A549 (cell line): Measurements from ENCODE around the gene WDR33.

Source experiments
- BHLHE40 ChIP-seq: IDR thresholded peaks from 2 replicates; pipeline ENCODE4 v1.6.1; 2012; ENCODE audit warnings: low read depth, low read length, inconsistent platforms
- CBX2 ChIP-seq: fragments of 200-600 bp; sonication (generic); IDR thresholded peaks from 2 replicates; pipeline ENCODE4 v1.6.1; 2016; ENCODE audit warnings: low read depth, mild to moderate bottlenecking, borderline replicate concordance
- CTCF ChIP-seq: fragments of >200 bp; sonication (Bioruptor Twin); formaldehyde crosslinking; IDR thresholded peaks from 3 replicates; pipeline ENCODE4 v1.5.1; 2016
- EHMT2 ChIP-seq: fragments of 200-600 bp; sonication (generic); IDR thresholded peaks from 2 replicates; pipeline ENCODE4 v1.6.1; 2016; ENCODE audit warnings: antibody characterized with exemption, low read depth, mild to moderate bottlenecking, moderate library complexity
- GATA3 ChIP-seq: IDR thresholded peaks from 2 replicates; pipeline ENCODE4 v1.6.1; 2012; ENCODE audit warnings: borderline replicate concordance
- MAZ ChIP-seq: fragments of 150-350 bp; IDR thresholded peaks from 2 replicates; pipeline ENCODE4 v1.6.1; 2014; ENCODE audit warnings: antibody characterized with exemption, low read depth, low read length, borderline replicate concordance
- MYC ChIP-seq: IDR thresholded peaks from 2 replicates; pipeline ENCODE4 v1.6.1; 2012; ENCODE audit warnings: mild to moderate bottlenecking, inconsistent platforms, low read length, improper control_type of control experiment, borderline replicate concordance
- NR3C1 ChIP-seq: fragments of >200 bp; sonication (Bioruptor Twin); formaldehyde crosslinking; IDR thresholded peaks from 3 replicates; pipeline ENCODE4 v1.6.1; 2017
- POLR2A ChIP-seq: IDR thresholded peaks from 2 replicates; pipeline ENCODE4 v1.6.1; 2012; ENCODE audit warnings: mild to moderate bottlenecking, low read length
- RAD21 ChIP-seq, 2 experiments: fragments of >200 bp in 1 of 2; sonication (Bioruptor Twin) in 1 of 2; formaldehyde crosslinking in 1 of 2; IDR thresholded peaks in 1 of 2; conservative IDR thresholded peaks in 1 of 2; 2 replicates in 1 of 2; 3 replicates in 1 of 2; pipeline ENCODE4 v1.6.1; 2012 to 2018; ENCODE audit warnings: inconsistent platforms in 1 of 2
- RFX5 ChIP-seq: fragments of 450-650 bp; IDR thresholded peaks from 2 replicates; pipeline ENCODE4 v1.7.1; 2014; ENCODE audit warnings: antibody characterized with exemption, mild to moderate bottlenecking, moderate library complexity
- SREBF2 ChIP-seq: fragments of 450-650 bp; IDR thresholded peaks from 2 replicates; pipeline ENCODE4 v1.6.1; 2014; ENCODE audit warnings: mild to moderate bottlenecking, moderate library complexity
- TP53 ChIP-seq: fragments of 250-450 bp; sonication (Bioruptor Pico); IDR thresholded peaks from 2 replicates; pipeline ENCODE4 v1.5.0; 2021; ENCODE audit warnings: mild to moderate bottlenecking, moderate library complexity
- USF2 ChIP-seq: fragments of 450-650 bp; IDR thresholded peaks from 2 replicates; pipeline ENCODE4 v1.6.1; 2014; ENCODE audit warnings: antibody characterized with exemption

GRCh38 chr2:127675331-127676261 is 135.4 kb downstream of the WDR33 start, which contains the start of gene LIMS2:
- no peak for TF ChIP-seq NR3C1
- peak; percentile 29; the same call in 2 of the 3 replicates for TF ChIP-seq CTCF
- TF ChIP-seq RAD21 (conservative IDR thresholded peaks at IDR 0.05 in 1 of 2, IDR thresholded peaks at IDR 0.05 in 1 of 2), result peak; percentile 28 to 57; a peak in 2 of 5 replicates
- TF ChIP-seq MAZ, result no peak
- no peak for TF ChIP-seq RFX5
- no peak for TF ChIP-seq MYC
- no peak for TF ChIP-seq GATA3
- no peak for TF ChIP-seq BHLHE40
- no peak for TF ChIP-seq POLR2A
- TF ChIP-seq EHMT2, result no peak
- TF ChIP-seq SREBF2, result no peak
- TF ChIP-seq CBX2, result no peak
- TF ChIP-seq TP53, result no peak
- TF ChIP-seq USF2, result no peak
